DMS 273 treated with DMSO at 0.1 percent for 48 hours (cell line): ENCODE data around the gene MED8.
"Not testable (repeated sequence)": the region's sequence is repeated elsewhere in the genome, so short reads cannot be mapped to it uniquely, and the experiment has no call there.

ENCODE experiments used
- DNase-seq: peaks from one replicate; lab custom pipeline; 2025; lab: John Stamatoyannopoulos, UW

The MED8 gene

GRCh38 chr1:43421976-43422750, 32.6 kb upstream of the MED8 start:
- no peak for DNase-seq

- no peak for DNase-seq
These were observed 31.8 kb upstream of the MED8 start for GRCh38 chr1:43421396-43421795.

DNA sequence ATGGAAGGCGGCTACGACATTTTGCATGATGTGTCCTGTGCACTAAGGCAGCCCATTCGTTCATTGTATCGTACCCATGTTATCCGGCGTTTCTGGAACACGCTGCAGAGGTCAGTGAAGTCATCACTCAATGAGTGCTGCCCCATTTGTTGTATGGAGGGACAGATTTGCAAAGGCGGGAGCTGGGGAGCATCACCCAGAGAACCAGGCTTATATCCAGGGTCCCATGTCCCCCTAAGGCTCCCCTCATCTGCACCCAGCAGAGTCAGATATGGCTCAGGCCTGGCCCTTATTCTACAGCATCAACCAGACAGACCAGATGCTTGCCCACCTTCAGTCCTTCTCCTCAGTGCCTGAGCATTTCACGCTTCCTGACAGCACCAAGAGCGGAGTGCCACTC, 31.3 kb upstream of the MED8 start:
- no peak for DNase-seq

DNA sequence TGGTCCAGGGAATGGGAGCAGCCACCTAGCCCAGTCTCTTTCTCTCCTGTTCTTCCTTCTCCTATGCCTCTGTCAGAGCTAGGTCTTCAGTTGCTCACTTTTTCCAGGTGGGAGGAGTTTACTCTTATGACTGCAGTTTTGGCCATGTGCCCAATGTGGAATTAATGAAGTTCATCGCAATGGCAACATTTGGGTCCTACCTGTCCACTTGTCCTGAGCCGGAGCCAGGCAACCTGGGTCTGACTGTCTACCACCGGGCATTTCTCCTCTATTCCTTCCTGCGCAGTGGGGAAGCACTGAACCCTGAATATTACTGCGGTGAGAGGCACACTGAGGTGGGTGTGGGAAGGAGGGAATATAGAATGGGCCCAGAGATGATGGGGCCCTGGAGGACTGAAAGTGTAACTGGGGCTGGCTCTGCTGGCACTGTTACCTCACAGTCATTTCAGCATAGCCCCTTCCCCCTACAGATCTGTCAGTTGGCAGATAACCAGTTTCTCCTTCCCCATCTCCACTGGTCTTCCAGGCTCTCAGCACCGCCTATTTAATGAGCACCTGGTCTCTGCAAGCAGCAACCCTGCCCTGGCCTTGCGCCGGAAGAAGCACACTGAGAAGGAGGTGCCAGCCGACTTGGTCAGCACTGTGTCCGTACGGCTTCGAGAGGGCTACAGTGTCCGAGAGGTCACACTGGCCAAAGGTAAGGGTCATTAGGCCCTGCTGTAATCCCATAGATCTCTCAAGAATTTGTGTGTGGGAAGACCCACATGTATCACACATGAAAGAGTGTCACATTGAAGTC, 30.2 kb upstream of the MED8 start:
- no peak for DNase-seq

DNA sequence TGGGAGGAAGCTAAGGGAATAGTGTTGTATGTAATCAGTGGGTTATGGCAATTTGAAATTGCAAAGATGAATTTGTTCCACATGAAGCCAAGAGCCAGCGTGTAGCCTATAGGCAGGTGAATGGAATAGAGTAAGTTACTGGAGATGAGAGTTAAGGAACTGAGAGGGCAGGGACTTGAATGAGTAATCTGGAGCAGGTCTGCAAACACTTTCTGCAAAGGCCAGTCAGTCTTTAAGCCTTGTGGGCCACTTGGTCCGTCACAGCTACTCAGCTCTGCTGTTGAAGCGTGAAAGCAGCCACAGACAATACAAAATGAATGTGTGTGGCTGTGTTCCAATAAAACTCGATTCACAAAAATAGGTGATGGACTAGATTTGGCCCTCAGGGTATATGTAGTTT, 29.3 kb upstream of the MED8 start:
- DNase-seq = no peak

GRCh38 chr1:43415901-43416300, 26.3 kb upstream of the MED8 start:
- no peak for DNase-seq

GRCh38 chr1:43414634-43415223, 25.1 kb upstream of the MED8 start:
- peak; percentile 33 for DNase-seq

GRCh38 chr1:43413426-43413825, 23.8 kb upstream of the MED8 start:
- DNase-seq = not testable (repeated sequence)

- no peak for DNase-seq
These were observed 21.0 kb upstream of the MED8 start for GRCh38 chr1:43410571-43410970.

- DNase-seq = no peak
These were observed 16.3 kb upstream of the MED8 start for GRCh38 chr1:43405876-43406234.

- no peak for DNase-seq
These were observed 15.7 kb upstream of the MED8 start for GRCh38 chr1:43405219-43405875.

DNA sequence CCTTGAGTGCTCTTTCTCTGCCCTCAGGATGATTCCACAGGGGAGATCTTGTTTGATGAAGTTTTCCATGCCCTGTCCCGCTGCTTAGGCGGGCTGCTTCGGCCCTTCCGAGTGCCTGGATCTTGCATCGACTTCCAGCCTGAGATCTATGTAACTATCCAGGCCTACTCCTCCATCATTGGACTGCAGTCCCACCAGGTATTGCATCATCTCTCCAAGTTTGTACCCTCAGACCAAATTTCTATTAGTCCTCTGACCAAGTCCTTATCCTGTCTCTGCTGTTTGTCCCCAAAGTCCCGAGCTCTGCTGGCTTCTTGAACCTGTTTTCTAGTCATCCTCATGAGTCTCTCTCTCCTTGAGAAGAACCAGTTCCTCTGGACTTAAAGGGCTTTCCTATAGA, 14.8 kb upstream of the MED8 start:
- DNase-seq = no peak

GRCh38 chr1:43402089-43402865, 12.7 kb upstream of the MED8 start:
- DNase-seq = no peak

- DNase-seq = not testable (repeated sequence)
These were observed 10.8 kb upstream of the MED8 start for GRCh38 chr1:43400441-43400840.

DNA sequence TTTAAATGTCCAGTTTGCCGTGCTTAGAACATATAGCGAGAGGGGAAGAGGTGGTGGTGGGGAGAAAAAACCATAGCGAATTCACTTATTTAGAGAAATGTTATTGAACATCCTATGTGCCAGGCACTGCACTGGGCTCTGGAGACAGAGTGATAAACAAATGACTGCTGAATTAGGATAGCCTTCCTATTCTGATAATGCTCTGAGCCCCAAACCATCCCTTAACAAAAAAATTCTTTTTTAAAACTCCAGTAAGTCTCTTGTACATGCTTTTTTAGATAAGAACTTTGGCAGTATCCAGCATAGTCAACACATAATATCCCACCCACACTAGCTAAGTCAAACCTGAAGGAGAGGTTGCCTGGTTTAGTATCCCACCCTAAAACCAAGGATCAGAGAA, 8.6 kb upstream of the MED8 start:
- DNase-seq = no peak

GRCh38 chr1:43396059-43396458, 6.5 kb upstream of the MED8 start:
- no peak for DNase-seq

DNA sequence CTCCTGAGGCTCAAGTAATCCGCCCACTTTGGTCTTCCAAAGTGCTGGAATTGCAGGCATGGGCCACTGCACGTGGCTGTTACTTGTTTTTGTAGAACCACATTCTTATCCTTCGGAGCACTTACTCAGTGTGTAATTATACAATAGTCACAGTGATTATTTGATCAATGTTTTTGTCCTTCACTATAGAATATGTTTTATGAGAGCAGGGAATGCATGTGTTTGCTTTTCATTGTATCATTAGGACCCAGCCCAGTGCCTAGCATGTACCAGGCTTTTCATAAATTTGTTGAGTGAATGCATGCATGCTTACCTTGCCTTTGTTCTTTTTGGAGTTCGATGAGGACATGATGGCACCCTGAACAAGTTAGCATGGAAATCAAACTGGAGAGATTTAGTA, 5.9 kb upstream of the MED8 start:
- DNase-seq = no peak

GRCh38 chr1:43392702-43393101, 3.1 kb upstream of the MED8 start:
- no peak for DNase-seq

DNA sequence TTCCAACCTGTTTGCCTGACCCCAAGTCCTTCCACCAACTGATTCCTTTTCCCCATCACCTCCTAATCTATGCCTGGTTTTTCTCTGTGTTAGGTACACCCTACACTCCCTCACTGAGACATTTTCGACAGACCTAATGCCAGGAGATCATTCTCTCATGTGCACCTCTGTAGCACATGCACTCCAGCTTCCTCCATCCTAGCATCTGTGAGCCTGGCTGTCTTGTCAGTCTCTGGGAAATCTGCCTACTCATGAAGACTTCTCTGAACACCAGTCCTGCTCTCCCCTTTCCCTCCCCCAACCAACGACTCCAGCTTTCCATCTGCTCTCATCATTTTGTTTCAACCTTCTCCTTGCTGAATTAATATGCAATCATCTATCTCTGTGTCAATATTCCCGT, 987 bp downstream of the MED8 start:
- DNase-seq = no peak

- DNase-seq = no peak
These were observed 1.5 kb downstream of the MED8 start for GRCh38 chr1:43387976-43388599.

DNA sequence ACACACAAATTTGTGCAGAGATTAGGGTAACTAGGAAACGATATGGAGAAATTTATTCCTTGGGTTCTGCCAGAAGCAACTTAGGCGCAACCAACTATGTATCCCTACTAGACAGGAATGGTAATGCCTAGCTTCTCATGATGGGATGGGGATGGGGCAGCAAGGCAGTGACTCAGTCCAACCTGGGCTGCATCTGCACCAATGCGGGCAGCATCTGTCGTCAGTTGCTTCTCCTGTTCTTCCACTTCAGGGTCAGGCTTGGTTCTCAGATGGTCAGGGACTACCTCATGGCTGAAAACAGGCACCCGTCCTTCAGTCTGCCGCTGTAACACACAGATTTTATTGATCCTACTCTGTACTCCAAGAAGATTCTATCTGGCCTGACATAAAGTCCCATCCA, 2.9 kb downstream of the MED8 start:
- no peak for DNase-seq
